Calu3 (cell line): ENCODE results near the gene LPAR3. TPM values are rescaled to one million over a fixed set of nuclear protein-coding genes. Genes with fewer than 3 reads are reported as not detected.
A peak's percentile ranks its signal among the peaks of the same experiment; 100 is the strongest.

Experiments used
- Bru-seq: library from RNA; stranded (reverse); fragments of 400-500 nt; gene quantifications from one replicate; lab custom pipeline; 2021; lab: Mats Ljungman, UMichigan
- BruChase-seq, 2 experiments: library from RNA; stranded (reverse); fragments of 400-500 nt; gene quantifications; one replicate each; lab custom pipeline; 2021; lab: Mats Ljungman, UMichigan
- BruUV-seq: library from RNA; stranded (reverse); fragments of 400-500 nt; replicated peaks from 2 replicates; lab custom pipeline; 2021; lab: Mats Ljungman, UMichigan
- CTCF ChIA-PET: fragments of 300-600 bp; sonication (Branson Sonifier 250); formaldehyde crosslinking; loops from one replicate; lab custom pipeline; 2022; ENCODE audit warnings: antibody characterized with exemption; lab: Charles Lee
- DNase-seq: peaks from one replicate; pipeline ENCODE4 v3.0.0; 2022
- H3K27ac Mint-ChIP-seq: one replicate; pipeline ENCODE4 v1.8.0; 2022; ENCODE audit warnings: mixed read lengths; ENCODE audit not compliant: unreplicated experiment
- H3K27me3 Mint-ChIP-seq: one replicate; pipeline ENCODE4 v1.8.0; 2022; ENCODE audit warnings: mixed read lengths; ENCODE audit not compliant: unreplicated experiment
- H3K36me3 Mint-ChIP-seq: one replicate; pipeline ENCODE4 v1.8.0; 2022; ENCODE audit warnings: mild to moderate bottlenecking, moderate library complexity, mixed read lengths; ENCODE audit not compliant: insufficient read depth, unreplicated experiment
- H3K4me1 Mint-ChIP-seq: one replicate; pipeline ENCODE4 v1.8.0; 2022; ENCODE audit warnings: mild to moderate bottlenecking, low read depth, mixed read lengths; ENCODE audit not compliant: unreplicated experiment
- H3K4me3 Mint-ChIP-seq: one replicate; pipeline ENCODE4 v1.8.0; 2022; ENCODE audit warnings: mild to moderate bottlenecking, low read depth, moderate library complexity, mixed read lengths; ENCODE audit not compliant: unreplicated experiment
- H3K9me3 Mint-ChIP-seq: one replicate; pipeline ENCODE4 v1.8.0; 2022; ENCODE audit warnings: low read depth, mixed read lengths; ENCODE audit not compliant: unreplicated experiment
- intact Hi-C: fragments of 100-400 bp; cut with micrococcal nuclease; formaldehyde crosslinking; loops from one replicate; pipeline ENCODE4 v1.10.0; 2022; ENCODE audit not compliant: unreplicated experiment
- long read RNA-seq: library from polyadenylated mRNA; stranded (forward); transcript quantifications from one replicate; pipeline ENCODE4 v2.0.0, GENCODE V29; 2022
- total RNA-seq: library from RNA; stranded (reverse); gene quantifications from 2 replicates; pipeline ENCODE4 v1.2.3, GENCODE V29; 2022
- TF ChIP-seq, protein P1 (sequence below): fragments of 200-600 bp; IDR thresholded peaks from one replicate; pipeline ENCODE4 v1.8.0; 2022; ENCODE audit warnings: antibody characterized with exemption; ENCODE audit not compliant: unreplicated experiment

The LPAR3 gene, protein sequence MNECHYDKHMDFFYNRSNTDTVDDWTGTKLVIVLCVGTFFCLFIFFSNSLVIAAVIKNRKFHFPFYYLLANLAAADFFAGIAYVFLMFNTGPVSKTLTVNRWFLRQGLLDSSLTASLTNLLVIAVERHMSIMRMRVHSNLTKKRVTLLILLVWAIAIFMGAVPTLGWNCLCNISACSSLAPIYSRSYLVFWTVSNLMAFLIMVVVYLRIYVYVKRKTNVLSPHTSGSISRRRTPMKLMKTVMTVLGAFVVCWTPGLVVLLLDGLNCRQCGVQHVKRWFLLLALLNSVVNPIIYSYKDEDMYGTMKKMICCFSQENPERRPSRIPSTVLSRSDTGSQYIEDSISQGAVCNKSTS
- total RNA-seq: 13.2 and 14.0 TPM in 2 replicates
- Bru-seq, nascent RNA: percentile 59 among the genes with signal in this experiment
- percentile 42 among the genes with signal in this experiment for BruChase-seq, experiment 1, labeled RNA remaining after a 6-hour chase
- BruChase-seq, experiment 2, labeled RNA remaining after a 2-hour chase: percentile 45 among the genes with signal in this experiment
- long read RNA-seq, partial matches to known transcripts: 0 of 11 reads
- long read RNA-seq, other reads (novel, unspliced or antisense): 7 of 11 reads

DNA sequence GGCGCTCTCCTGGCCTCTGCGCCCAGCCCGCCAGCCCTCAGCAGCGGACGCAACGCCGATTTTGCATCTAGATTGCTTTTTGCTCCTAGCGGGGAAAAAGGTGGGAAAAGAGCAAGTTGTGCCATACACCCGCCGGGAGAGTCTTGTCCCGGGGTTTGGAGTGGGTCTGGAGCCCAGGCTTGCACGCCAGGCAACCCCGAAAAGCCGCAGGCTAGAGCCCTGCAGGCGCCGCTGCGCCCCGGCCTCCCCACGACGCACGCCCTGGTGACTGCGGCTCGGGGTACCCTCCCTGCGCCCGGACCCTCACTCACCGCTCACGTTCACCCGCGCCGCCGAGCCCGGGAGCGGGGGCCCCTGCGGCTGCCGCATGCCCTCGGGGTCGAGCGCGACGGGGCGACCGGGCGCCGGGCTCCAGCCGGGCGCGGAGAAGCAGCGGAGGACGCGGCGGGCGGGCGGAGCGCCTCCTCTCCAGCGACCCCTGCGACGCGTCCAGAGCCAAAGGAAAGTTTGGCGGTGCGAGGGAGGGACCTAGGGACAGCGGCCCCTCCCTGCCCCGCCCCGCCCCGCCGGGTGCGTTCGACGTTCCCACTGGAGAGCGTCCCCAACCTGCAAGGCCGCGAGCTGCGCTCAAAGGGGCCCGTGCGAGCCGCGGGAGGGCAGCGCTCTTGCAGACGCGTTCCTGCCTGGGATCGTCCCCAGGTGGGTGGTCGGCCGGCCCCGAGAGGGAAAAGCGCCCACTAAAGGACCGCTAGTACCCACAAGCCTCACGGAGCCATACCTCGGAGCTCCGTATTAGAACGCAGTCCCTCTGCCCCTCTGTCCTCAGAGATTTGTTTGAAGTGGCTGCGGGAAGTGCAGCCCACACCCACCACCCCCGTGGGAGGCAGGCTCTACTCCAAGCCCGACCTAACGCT is at the start of gene LPAR3:
LPAR3 (minus strand) TSS at position 502 of the 914 bp plus-strand sequence. CDS start 27,086 bp downstream, outside the sequence.
- H3K27ac Mint-ChIP-seq: peak within 1 kb of the TSS; percentile 55
- BruUV-seq: no TSS peak
- H3K36me3 Mint-ChIP-seq: peaks cover 24% of the 10 kb centered on the region
- no peaks in the 10 kb centered on the region for H3K27me3 Mint-ChIP-seq
- DNase-seq: peak; percentile 78
- no peaks in the 10 kb centered on the region for H3K9me3 Mint-ChIP-seq
- H3K4me1 Mint-ChIP-seq: peaks cover 42% of the 10 kb centered on the region
- peak within 1 kb of the TSS; percentile 79 for H3K4me3 Mint-ChIP-seq
- TF ChIP-seq, protein P1, sequence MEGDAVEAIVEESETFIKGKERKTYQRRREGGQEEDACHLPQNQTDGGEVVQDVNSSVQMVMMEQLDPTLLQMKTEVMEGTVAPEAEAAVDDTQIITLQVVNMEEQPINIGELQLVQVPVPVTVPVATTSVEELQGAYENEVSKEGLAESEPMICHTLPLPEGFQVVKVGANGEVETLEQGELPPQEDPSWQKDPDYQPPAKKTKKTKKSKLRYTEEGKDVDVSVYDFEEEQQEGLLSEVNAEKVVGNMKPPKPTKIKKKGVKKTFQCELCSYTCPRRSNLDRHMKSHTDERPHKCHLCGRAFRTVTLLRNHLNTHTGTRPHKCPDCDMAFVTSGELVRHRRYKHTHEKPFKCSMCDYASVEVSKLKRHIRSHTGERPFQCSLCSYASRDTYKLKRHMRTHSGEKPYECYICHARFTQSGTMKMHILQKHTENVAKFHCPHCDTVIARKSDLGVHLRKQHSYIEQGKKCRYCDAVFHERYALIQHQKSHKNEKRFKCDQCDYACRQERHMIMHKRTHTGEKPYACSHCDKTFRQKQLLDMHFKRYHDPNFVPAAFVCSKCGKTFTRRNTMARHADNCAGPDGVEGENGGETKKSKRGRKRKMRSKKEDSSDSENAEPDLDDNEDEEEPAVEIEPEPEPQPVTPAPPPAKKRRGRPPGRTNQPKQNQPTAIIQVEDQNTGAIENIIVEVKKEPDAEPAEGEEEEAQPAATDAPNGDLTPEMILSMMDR: no peak
- CTCF ChIA-PET: interaction anchor here (1.1 kb wide), 1 partner anchor 111 kb away, joined by 5 read pairs; no protein-coding TSS in a partner anchor
- intact Hi-C loops: loop anchor here (5.0 kb wide), 1 partner anchor 111 kb away; no protein-coding TSS in a partner anchor

DNA sequence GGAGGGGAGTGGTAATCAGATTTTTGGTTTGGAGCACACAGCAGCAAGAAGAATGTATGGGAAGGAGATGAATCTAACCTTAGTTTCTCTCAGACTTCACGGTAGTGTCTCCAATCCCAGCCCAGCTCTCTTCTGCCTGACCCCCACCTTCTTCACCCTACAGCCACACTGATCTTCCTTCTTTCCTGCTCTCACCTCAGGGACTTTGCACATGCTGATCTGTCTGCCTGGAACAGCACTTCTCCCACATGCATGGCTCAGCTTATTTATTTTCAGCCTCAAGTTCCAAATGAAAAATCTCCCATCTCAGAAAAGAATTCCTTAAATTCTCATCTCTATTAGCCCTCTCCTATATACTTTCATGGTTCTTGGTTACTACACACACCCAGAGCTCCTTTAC is 48.8 kb upstream of the LPAR3 start:
- H3K36me3 Mint-ChIP-seq: peaks cover 5% of the 10 kb centered on the region
- no peaks in the 10 kb centered on the region for H3K27me3 Mint-ChIP-seq
- TF ChIP-seq, protein P1: no peak
- H3K4me1 Mint-ChIP-seq: no peaks in the 10 kb centered on the region
- H3K27ac Mint-ChIP-seq: no peak overlapping the region
- BruUV-seq: no TSS peak
- intact Hi-C loops: no loop called here
- no peak for DNase-seq
- H3K9me3 Mint-ChIP-seq: no peaks in the 10 kb centered on the region
- CTCF ChIA-PET: interaction anchor here (2.0 kb wide), 1 partner anchor 160 kb away, joined by 6 read pairs; no protein-coding TSS in a partner anchor
- no peak overlapping the region for H3K4me3 Mint-ChIP-seq

DNA sequence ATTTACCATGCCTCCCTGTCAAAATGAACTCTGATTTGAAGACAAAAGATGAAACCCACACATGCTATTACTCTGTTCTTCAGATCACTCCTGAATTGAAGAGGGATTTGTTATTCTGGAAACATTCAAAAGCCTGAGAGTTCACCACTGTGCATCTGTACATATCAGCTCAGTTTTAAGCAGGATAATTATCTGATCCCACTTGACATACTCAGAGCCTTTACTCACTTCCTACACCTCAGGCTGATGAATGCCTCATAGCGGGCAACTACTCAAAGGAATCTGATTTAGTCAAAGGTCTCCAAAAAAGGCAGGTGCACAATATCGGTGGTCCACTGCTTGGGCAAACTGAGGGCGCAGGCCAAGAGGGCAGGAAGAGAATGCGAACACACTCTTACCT is 47.5 kb upstream of the LPAR3 start:
- Mint-ChIP-seq H3K27me3 (no peaks in the 10 kb centered on the region), H3K9me3 (no peaks in the 10 kb centered on the region)

More for the DNA sequence above, 47.5 kb upstream of the LPAR3 start:
- no peaks in the 10 kb centered on the region for H3K4me1 Mint-ChIP-seq
- no peak overlapping the region for H3K27ac Mint-ChIP-seq
- H3K36me3 Mint-ChIP-seq: peaks cover 5% of the 10 kb centered on the region
- no peak for DNase-seq
- TF ChIP-seq, protein P1: no peak
- no TSS peak for BruUV-seq
- H3K4me3 Mint-ChIP-seq: no peak overlapping the region
- CTCF ChIA-PET: no interaction called here
- intact Hi-C loops: no loop called here
